ENCODE data around the gene KIF6.

KIF6 gene

DNA sequence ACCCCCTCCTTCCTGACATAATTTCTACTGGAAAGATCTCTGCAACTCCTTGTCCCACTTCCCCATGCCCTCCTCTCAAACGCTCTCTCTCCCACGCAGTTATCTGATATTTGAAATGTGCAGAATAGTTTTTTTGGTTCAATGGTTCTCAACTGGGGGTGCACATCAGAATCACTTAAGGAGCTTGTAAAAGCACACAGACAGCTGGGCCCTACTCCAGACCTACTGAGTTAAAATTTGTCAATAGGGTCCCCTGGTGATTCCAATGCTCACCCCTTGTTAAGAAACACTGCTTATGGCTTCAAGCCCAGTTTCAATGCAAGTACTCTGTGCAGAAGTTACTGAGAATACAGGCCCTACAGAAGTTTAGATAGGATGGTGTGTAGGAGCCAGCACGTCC is 357.5 kb downstream of the KIF6 start:
- no peak for DNase-seq

DNA sequence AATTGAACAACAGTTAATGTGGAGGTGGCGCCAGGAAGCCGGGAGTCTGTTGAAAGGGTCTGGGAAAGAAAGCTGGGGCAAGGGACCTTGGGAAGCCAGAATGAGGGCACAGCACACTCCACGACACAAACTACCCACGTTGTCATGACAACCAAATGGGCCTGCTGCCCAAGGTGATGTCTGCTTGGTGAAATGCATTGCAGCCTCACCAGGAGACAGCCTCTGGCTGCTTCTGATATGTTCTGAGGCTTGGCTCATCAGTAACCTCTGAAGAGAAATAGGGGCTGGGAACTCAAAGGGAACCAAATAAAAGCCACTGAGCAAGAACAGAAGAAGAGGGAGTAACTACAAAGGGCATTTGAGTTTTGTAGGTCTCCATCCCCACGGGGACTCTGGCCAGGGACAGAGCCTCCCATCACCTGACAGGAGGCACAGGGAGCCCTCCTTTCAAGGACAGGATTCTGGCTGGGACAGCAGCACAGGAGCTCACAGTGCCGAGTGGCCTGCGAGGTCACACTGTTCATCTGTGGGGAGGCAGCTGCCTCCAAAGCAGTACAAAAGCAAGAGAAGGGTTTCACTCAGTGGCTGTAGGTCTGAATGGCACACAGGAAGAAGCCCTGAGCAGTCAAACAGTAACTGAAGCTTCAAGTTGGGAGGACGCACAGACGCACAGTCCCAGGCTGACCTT is 358.1 kb downstream of the KIF6 start:
- no peak for DNase-seq

DNA sequence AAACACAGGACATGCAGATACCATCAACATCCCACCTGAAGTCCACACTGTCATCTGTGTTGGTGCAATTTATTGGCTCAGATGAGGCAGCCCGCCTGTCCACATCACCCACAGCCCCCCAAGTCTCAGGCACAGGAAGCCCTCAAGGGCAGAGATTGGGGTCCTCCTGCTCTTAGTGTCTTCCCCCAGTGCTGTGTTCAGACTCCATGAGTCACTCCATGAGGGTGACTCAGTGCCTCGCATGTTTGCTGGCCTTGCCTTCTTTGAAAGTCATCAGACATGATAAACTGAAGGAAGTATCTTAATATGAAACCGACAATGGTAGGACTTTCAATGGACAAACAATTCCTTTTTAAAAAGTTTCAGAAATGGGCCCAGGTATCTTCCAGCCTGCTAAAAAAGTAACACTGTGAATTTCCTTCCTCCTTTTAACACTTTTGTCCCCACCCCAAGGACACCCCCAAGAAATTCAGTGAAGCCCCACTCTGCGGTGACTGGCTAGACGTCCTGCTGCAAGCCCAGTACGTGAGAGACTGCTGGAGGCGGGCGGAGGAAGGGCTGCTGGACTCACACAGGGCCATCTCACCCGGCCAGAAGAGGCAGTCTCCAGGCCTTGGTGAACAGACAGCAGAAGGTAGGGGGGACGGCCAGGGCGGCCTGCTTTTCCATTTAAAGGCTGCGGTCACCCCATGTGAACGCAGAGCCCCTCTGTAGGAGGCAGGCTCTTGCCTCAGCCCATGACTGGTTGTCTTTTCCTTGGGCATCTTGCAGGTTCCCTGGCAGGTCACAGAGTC is 359.7 kb downstream of the KIF6 start:
- DNase-seq: no peak

DNA sequence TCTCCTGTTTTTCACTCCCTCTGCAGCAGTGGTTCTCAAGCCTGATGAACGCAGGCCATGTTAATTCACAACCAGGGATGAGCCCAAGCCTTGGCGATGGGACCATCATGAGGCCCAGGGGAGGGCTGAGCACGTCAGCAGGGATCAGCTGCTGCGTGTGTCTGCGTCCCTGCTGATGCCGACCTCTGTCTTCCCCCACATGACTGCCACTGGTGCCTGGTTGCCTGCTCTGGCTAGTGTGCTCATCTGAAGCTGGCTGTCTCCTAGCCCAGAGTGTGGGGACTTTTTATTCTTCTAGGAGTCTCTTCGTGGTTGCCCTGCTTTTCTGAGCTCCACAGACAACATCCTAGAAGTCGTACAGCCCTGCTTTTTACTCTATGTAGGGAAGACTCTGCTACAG is 361.9 kb downstream of the KIF6 start:
- DNase-seq: no peak

DNA sequence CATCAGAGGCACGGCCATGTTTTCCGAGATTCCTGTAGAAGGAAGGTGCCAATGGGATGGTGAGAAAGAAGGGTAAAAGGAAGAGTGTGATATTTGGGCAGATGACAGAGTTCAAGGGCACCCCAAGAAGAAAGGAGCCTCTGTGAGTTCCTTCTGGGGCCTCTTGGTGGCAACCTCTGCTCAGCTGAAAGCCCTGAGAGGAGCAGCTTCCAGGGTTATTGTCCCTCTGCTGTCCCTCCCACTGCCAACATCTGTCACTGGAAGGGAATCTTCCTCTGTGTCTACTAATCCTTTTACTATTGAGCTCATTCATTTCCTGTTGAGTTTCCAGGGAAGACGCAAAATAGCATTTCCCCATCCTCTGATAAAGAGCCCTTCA is 362.7 kb downstream of the KIF6 start:
- DNase-seq: no peak

DNA sequence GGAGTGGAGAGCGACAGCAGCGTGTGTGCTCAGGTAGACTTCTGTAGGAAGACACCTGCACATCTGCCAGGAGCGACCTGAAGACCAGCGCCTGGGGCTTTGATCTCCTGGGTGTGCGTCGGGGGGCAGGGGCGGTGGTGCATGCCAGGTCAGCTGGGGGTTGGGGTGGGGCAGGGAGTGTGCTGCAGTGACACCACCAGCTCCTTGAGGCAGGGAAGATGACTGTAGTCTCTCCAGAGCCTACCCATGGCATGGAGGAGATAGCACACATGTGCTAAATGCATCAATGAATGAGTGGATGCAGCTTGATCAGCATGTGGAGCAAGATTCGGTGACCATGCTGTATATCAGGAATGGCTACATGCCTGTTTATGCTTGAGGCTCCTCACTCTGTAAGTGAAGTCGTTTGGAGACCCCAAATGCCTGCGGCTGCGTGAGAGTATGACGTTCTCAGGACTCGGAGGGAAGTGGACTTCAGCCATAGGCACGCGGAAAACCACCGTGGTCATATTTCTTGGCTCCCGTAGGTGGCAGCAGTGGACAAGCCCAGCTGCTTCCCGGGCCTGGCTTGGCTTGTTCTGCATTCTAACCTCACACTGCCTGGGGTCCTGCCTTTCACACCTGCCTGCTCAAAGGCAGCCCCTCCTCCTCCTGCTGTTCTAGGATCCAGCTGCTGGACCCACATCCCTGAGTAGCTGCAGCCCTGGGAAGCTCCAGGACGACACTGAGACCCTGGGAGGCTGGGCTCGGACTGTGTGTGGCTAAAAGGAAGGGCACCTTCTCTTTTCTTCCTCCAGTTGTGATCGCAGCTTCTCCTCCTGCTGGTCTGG is 363.3 kb downstream of the KIF6 start:
- DNase-seq: no peak

DNA sequence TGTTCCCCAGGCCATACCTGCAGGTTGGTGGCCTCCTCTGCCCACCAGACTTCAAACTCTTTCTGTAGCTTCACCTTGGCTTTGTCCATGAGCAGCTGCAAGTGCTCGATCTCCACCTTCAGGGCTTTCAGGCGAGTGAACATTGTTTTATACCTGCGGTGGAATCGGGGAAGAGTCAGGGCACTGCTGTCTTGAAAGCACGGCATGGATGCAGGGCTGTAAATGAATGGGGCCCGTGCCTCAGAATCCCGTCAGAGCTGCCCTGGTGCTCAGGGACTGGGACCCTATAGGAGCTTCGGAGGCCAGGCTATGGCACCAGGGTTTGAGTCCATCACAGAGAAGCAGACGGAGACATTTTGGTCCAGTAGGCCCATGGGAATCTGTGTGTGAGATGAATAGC is 364.8 kb downstream of the KIF6 start:
- DNase-seq: no peak

DNA sequence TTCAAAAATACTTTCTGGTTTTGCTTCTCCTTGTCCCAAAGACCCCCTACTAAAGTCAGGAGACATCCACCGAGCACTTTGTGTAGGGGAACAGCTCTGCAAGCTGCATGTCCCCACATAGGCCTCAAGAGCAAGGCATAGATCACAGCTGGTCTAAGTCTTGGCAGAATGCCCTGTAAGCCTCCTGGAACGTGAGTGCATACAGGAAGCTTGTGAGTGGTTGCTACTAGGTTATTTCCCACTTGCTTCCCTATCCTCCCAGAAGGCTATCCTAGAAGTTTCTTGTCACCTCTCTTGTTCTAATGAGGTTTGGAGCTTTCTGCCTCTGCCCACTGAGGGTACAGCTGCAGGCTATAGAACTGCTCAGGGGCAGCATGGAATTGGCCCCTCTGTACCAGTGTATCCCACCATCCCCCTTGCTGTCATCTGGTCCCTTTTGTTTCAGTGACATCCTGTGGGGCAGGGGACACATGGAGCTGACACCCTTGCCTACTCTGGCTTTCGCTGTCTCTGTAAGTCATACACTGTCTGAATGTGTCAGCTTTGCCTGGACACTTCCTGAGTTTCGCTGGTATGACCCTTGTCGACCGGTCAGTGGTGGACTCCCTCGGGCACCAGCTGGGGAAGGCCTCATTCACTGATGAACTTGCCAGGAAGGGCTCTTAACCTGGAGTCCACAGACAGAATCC is 367.1 kb downstream of the KIF6 start:
- DNase-seq: no peak

DNA sequence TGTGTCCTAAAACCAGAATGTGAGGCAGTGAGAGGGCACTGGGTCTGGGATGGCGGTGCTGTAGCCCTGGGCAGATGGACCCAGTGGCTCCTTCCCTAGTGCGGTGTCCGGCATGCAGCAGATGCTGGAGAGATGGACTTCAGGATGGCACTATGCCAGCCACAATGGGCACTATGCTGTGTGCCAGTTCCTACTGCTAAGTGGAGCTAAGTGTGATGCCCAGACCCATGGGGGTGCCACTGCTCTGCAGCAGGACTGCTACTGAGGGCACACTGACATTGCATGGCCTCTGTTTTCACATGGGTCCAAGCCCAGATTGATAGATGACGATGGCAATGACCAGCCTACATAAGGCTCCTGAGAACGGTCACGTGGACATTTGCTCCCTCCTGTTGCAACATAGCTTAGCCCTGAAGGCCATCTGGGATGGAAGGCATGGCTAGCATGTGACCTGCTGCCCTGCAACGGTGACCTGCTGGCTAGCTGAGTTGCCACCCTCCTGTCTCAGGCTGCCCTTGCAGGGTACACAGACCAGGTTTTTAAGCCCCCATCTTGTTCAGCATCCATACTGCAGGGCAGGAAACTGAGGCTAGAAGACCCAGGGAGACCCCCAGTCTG is 371.4 kb downstream of the KIF6 start:
- DNase-seq: no peak

DNA sequence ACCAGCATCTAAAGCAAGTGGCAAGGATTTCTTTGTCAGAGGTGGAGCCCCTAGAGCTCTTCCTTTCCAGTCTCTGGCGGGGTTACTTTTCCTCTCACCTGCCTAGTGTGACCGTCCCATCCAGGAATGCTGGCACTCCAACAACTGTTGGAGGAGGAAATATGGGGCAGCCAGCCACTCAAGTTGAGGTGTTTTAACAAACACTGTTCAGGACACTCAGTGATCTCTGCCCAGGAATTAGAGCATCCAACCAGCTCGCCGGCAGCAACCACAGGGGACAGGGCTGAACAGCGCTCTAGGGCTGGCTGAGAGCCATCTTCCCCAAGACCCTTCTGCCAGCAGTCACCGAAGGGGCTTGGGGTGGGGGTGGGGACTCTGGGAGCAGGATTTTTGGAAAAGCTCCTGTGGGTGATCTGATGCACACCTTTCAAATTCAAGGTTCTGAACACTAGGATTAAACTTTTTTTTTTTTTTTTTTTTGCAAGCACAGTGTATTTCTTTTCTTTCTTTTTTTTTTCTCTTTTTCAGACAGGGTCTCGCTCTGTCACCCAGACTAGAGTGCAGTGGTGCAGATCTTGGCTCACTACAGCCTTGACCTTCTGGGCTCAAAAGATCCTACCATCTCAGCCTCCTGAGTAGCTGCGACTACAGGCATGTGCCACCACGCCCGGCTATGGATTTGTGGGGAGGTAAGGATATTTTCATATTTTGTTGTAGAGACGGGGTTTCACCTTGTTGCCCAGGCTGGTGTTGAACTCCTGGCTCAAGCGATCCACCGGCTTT is 374.3 kb downstream of the KIF6 start:
- no peak for DNase-seq

DNA sequence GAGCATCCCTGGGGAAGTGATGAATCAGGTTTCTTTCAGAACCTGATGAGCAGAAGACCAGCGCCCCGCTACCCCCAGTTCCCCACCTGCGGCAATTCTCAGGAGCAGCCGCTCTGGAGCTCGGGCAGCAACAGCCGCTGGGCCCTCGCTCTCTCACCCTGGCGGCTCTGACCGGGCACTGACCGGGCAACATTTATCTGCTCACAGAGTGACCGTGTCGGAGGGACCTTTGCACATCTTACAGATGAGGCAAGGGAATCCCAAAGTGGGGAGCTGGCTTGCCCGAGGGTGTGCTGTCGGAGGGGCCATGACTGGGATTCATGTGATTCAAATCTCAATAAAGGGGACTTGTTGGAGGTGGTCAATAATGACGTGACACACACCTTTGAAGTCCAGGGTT is 376.5 kb downstream of the KIF6 start:
- no peak for DNase-seq

DNA sequence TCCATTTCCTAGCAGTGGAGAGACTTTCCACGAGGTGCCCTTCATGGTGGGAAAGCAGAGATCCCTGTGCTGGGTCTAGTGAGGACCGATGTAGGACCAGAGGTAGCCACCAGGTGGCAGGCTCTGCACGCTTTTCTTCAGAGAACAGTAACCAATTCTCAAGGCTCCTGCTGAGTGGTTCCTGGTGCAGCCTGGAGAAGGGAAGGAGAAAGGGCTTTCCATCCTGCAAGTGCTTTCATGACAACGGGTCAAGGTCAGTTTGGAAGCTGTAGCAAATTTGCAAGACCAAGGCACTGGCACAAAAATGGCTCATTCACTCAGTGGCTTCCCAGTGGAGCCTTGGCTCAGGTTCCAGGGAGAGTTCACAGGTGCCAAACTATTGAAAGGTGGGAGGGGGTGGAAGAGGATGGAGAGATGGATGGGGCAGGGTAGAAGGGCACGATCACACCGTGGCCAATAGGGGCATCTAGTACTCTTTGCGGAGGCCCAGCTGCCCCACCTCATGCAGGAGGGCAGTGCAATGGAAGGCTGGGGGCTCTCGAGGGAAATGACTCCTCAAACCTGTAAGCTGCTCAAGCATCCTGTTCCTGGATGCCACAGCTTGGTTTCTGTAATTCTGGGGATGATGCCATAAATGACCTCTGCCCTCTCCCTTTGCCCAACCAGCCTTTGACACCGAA is 377.2 kb downstream of the KIF6 start:
- no peak for DNase-seq

DNA sequence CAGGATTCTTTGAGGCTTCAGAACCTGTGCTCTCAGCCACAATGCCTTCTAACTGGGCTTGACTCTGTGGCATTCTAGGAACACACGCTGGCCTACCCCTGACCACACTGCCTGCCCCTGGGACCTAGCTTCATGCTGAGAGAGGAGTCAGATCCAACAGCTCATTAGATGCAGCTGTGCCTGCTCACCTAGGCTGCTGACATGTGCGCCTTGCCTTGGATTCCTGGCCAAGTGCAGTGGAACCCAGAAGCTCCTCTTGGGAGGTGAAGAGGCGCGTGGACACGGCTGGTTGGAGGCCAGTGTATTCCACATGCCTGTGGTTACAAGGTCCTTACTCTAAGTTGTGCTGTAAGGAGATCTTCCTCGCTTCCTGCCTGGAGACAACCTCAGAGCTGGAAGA is 378.0 kb downstream of the KIF6 start:
- peak; percentile 60 for DNase-seq

DNA sequence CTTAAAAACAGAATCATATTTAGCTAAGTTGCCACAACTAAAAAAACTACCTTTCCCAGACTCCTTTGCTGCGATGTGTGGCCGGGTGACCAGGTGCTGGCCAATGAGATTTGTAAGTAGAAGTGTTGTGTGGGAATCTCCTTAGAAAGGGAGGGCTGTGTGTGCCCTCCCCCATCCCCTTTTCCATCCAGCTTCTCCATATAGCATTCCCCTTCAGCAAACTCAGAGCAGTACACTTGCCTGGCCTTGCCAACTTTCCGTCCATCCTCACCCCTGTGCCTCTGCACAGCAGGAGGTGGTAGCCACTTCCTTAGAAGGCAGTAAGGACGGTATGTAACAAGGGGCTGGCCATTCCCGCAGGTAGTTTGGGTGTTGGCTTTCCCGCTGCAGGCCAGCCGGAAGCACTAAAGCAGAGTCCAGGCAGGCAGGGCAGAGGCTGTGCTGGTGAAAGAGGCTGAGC is 380.4 kb downstream of the KIF6 start:
- DNase-seq: no peak

DNA sequence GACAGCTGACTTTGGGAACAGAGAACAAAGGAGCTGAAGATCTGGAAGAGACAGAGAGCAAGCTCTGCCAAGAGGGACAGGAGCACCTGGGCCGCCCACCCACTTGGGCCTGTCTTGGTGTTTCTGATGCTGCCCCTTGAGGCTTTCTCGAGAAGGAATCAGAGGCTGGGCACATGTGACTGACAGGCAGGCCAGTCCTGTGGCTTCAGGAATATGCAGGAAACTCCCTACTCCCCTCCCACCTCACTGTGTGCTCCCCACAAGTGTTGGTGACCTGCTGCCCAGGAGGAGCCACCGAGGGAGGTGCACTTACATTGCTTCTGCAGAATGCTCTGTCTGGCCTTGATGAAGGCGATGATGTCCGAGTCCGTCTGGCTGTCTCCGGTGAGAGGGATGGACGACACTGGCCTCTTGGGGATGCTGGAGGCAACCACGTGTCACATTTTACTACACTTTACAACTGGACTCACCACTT is 381.8 kb downstream of the KIF6 start:
- no peak for DNase-seq

DNA sequence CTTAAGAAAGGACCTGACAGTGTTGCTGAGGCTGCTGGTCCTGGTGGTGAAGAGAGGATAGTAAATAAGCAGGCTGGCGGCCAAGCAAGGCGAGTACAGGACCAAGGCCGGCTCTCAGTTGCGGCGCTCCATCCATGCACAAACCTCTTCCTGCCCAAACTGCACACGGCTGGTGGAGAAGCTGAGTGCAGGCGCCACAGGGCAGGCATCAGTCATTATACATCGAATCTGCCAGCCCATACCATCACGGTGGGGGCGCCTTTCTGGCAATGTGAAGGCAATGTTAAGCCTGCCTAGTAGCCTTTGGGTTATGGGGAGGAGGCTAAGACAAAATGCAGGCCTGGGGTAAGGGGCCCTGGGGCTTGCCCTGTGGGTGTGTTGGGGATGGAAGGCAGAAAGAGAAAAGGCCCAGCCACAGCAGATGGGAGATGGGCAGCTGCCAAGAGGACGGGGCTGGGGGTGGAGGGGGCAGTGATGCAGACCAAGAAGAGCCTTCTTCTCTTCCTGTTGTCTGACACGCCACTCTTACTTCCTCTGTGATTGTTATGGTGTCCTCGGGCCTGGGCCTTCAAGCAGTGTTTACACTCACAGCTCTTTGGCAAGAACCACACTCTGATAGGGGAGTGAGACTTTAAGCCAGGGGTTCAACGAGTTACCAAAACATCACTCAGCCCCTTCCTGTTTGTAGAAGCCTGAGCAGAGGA is 382.4 kb downstream of the KIF6 start:
- DNase-seq: no peak

DNA sequence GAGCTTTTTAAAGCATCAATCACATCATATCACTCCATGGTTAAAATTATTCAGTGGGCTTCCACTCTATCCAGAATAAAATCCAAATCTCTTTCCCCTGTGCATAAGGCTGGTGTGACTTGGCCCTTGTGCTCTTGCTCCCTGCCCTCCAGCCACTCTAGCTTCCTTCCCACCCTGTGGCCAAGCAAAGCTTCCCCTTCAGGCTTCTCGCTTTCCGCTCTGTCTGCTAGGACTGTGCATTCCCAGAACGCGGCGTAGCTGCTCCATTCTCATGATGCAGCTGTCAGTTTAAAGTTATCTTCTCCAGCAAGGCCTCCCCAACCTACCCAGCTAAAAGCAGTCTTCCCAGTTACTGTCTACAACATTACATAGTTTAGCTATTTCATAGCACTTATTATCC is 383.3 kb downstream of the KIF6 start:
- DNase-seq: no peak

DNA sequence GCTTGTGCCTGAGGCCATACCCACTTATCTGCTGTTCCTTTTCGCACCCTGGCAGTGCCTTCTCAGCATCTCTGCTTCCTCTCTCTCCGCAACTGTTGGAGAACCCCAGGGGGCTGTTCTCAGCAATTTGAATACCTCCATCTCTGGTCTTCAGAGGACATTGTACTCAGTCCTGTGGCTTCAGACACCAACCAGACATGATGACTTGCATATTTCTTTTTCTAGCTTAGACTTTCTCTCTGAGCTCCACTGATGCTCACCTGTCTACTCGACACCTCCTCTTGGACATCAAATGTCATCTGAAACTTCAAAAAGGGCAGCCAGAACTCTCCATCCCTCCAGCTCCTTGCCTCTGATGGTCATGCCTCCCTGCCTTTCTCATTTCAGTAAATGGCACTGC is 383.9 kb downstream of the KIF6 start:
- no peak for DNase-seq

DNA sequence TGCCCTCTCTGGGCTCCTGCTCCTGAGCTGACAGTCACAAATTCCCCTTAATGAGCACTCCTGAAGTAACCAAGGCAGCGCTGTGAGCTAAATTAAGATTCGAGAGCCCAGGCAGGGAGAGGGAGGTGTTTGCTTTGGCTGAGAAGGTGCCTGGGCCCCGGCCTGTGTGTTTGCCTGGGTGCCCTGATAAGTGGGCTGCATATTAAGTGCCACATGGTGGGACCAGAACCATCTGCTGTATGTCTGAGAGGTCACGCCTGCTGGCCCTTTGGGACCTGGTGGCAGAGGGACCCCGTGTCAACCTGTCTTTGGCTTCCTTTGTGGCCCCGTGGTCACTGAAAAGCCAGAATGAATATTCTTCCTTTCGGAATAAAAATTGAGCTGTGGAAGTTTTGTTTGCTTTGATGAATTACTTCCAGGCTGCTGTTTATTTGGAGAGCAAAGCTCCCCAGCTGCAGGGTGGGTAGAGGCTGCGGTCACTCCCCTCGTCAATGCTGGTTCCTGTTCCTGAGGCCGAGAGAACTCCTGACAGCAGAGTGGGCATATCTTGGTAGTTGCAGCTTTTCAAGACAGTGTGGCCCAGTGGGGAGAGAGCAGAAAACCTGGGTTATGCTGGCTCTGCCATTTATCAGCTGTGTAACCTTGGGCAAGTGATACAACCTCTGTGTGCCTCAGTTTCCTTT is 385.2 kb downstream of the KIF6 start:
- DNase-seq: peak; percentile 96

All from NCI-H187 treated with DMSO at 0.1 percent for 48 hours (cell line).